PC-3 (cell line): ENCODE results near the gene SPOCD1. TPM values are rescaled to one million over a fixed set of nuclear protein-coding genes. Genes with fewer than 3 reads are reported as not detected.
A peak's percentile ranks its signal among the peaks of the same experiment; 100 is the strongest.

Source experiments
- ATAC-seq: fragments of 200-7000 bp; cut with Tn5 transposase; 2 replicates; pipeline ENCODE4 v1.9.1; 2020; ENCODE audit warnings: mild to moderate bottlenecking, moderate library complexity
- BruUV-seq: library from RNA; stranded (reverse); fragments of 400-500 nt; replicated peaks from 2 replicates; lab custom pipeline; 2021; lab: Mats Ljungman, UMichigan
- CTCF ChIA-PET: fragments of 300-600 bp; sonication (Branson Sonifier 250); formaldehyde crosslinking; loops from one replicate; lab custom pipeline; 2022; ENCODE audit warnings: antibody characterized with exemption; lab: Charles Lee
- POLR2A ChIA-PET: fragments of 300-600 bp; sonication (Branson Sonifier 250); formaldehyde crosslinking; loops from one replicate; lab custom pipeline; 2022; ENCODE audit warnings: antibody characterized with exemption; ENCODE audit not compliant: unreplicated experiment; lab: Charles Lee
- DNase-seq: peaks from one replicate; pipeline ENCODE4 v3.0.0-alpha.2; 2015
- H2AFZ ChIP-seq: fragments of 300-600 bp; sonication (generic); 2 replicates; pipeline ENCODE4 v1.6.0; 2016; ENCODE audit warnings: antibody characterized with exemption, low read length
- H3F3A ChIP-seq: fragments of 300-600 bp; sonication (generic); one replicate; pipeline ENCODE4 v1.6.0; 2017; ENCODE audit warnings: antibody characterized with exemption, low read length, control low read depth, mild to moderate bottlenecking; ENCODE audit not compliant: unreplicated experiment
- H3K27ac ChIP-seq: fragments of 300-600 bp; sonication (generic); 2 replicates; pipeline ENCODE4 v1.5.1; 2016; ENCODE audit warnings: mild to moderate bottlenecking, low read length
- H3K27me3 ChIP-seq: fragments of 300-600 bp; sonication (generic); 2 replicates; pipeline ENCODE4 v1.6.1; 2016; ENCODE audit warnings: low read length, mixed read lengths
- H3K36me3 ChIP-seq: fragments of 300-600 bp; sonication (generic); 2 replicates; pipeline ENCODE4 v1.6.1; 2016; ENCODE audit warnings: low read depth, mixed run types, low read length, mixed read lengths
- H3K4me1 ChIP-seq: fragments of 300-600 bp; sonication (generic); 2 replicates; pipeline ENCODE4 v1.5.1; 2016; ENCODE audit warnings: low read length; ENCODE audit not compliant: insufficient read depth
- H3K4me2 ChIP-seq: fragments of 300-600 bp; sonication (generic); 2 replicates; pipeline ENCODE4 v1.6.0; 2016; ENCODE audit warnings: low read length
- H3K4me3 ChIP-seq: fragments of 300-600 bp; sonication (generic); 2 replicates; pipeline ENCODE4 v1.5.1; 2016; ENCODE audit warnings: mild to moderate bottlenecking, low read length, mixed read lengths
- H3K79me2 ChIP-seq: fragments of 300-600 bp; sonication (generic); 2 replicates; pipeline ENCODE4 v1.6.1; 2017; ENCODE audit warnings: low read length, mixed read lengths
- H3K9ac ChIP-seq: fragments of 300-600 bp; sonication (generic); 2 replicates; pipeline ENCODE4 v1.6.0; 2016; ENCODE audit warnings: mild to moderate bottlenecking, low read length
- H3K9me2 ChIP-seq: fragments of 300-600 bp; sonication (generic); replicated peaks from 2 replicates; pipeline ENCODE4 v1.6.1; 2016; ENCODE audit warnings: mixed run types, low read length, mixed read lengths
- H3K9me3 ChIP-seq: fragments of 300-600 bp; sonication (generic); 2 replicates; pipeline ENCODE4 v1.6.1; 2016; ENCODE audit warnings: low read length, mixed read lengths
- H4K20me1 ChIP-seq: fragments of 300-600 bp; sonication (generic); 2 replicates; pipeline ENCODE4 v1.6.1; 2016; ENCODE audit warnings: low read length, mixed read lengths
- CTCF ChIP-seq: fragments of 300-600 bp; sonication (generic); conservative IDR thresholded peaks from 2 replicates; pipeline ENCODE4 v1.5.1; 2017; ENCODE audit warnings: antibody characterized with exemption, low read depth, mild to moderate bottlenecking, low read length
- EZH2 ChIP-seq: fragments of 300-600 bp; sonication (generic); IDR thresholded peaks from one replicate; pipeline ENCODE4 v1.6.1; 2017; ENCODE audit warnings: antibody characterized with exemption, mild to moderate bottlenecking, low read length; ENCODE audit not compliant: unreplicated experiment
- EZH2phosphoT487 ChIP-seq: fragments of 300-600 bp; sonication (generic); IDR thresholded peaks from 2 replicates; pipeline ENCODE4 v1.6.1; 2018; ENCODE audit warnings: mild to moderate bottlenecking, antibody characterized with exemption, low read length, borderline replicate concordance
- intact Hi-C: fragments of 100-400 bp; cut with micrococcal nuclease; formaldehyde crosslinking; loops from 2 replicates; pipeline ENCODE4 v1.9.0; 2023
- total RNA-seq: library from RNA; depleted of rRNA; stranded (reverse); fragments of >200 nt; gene quantifications from 2 replicates; pipeline ENCODE4 v1.2.3, GENCODE V29; 2014

The SPOCD1 gene
- total RNA-seq, 1 experiment from 2014 or later, result 5.4 TPM

DNA sequence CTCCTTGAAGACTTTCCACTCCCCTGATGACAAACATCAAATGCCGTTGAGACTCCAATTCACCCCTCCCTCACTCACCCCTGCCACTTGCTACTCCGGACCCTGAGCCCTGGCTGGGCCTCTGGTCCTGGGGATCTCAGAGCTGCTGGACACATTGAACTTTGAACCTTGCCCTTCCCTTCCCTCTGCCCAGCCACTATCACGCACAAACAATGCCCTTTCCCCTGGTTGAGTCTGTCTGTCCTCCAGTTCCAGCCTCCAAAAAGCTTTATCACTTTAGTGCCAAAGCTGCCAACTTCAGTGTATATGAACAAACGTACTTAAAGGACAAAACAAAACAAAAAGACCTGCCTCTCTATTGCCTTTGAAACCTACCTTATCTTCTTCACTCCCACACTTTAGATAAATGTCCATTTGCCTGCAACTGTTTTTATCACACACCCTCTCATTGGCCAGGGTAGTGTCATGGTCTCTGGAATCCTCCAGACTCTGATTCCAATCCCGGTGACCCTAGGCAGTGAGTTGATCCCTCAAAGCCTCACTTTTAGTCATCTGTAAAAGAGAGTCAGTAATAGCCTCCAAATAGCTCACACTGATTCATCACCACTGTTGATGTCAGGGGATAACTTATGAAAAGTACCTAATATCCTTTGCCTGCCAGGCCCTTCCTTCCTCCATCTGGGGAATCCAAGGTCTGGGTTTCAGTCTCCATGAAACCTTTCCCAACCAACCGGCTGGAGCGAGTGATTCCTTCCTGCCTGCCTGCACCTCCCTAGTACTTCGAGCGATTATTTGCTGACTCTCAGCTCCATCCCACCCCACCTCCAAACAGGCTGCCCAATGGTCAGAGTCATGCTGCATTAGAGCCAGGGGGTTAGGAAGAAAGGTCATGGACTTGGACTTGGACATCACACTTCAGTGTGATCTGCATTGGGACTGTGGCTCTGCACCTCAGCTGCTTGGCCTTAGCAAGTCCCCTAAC lies 15.9 kb upstream of the SPOCD1 start:
- no peaks in the 10 kb centered on the region for H3K4me1 ChIP-seq
- no TSS peak for BruUV-seq
- ATAC-seq, result no peak; the same call in 1 of the 2 replicates
- intact Hi-C loops, result no loop called here
- H3K27ac ChIP-seq, result no peak overlapping the region
- TF ChIP-seq EZH2 (no peak), CTCF (no peak), EZH2phosphoT487 (no peak)
- H3K79me2 ChIP-seq, result no peaks in the 10 kb centered on the region
- no peaks in the 10 kb centered on the region for H3K36me3 ChIP-seq
- no peak overlapping the region for H2AFZ ChIP-seq
- no peaks in the 10 kb centered on the region for H3F3A ChIP-seq
- DNase-seq, result peak; percentile 23
- H3K9me2 ChIP-seq, result no peaks in the 10 kb centered on the region
- H3K9me3 ChIP-seq, result no peaks in the 10 kb centered on the region
- no peak overlapping the region for H3K9ac ChIP-seq
- no peaks in the 10 kb centered on the region for H4K20me1 ChIP-seq
- H3K4me3 ChIP-seq, result no peak overlapping the region
- ChIA-PET CTCF (interaction anchor here (0.6 kb wide), 1 partner anchor 9 kb away, joined by 3 read pairs; no protein-coding TSS in a partner anchor), POLR2A (no interaction called here)
- no peak overlapping the region for H3K4me2 ChIP-seq
- H3K27me3 ChIP-seq, result no peaks in the 10 kb centered on the region

DNA sequence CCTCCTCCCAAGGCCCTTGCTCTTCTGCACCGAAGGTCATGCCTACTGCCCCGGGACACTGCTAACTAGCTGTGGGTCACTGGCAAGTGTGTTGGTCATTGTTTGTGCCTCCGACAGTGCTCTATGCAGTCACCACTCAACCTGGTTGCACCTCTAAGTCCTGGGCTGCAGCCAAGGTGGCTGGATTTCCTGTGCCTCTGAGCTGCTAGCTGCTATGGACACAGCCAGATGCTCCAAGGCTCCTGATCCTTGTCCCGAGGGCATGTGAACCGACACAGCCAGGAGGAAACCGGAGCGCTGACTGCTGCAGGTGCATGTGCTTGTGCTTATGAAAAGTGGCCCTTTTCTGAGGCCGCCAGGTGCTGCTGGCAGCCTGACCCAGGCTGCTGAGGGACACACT lies 14.7 kb upstream of the SPOCD1 start:
- Histone ChIP-seq H3K4me2 (no peak overlapping the region), H3K36me3 (no peaks in the 10 kb centered on the region), H4K20me1 (no peaks in the 10 kb centered on the region), H2AFZ (no peak overlapping the region), H3K27ac (no peak overlapping the region), H3K4me1 (no peaks in the 10 kb centered on the region), H3K9ac (no peak overlapping the region), H3K9me3 (no peaks in the 10 kb centered on the region), H3K9me2 (no peaks in the 10 kb centered on the region), H3K79me2 (no peaks in the 10 kb centered on the region), H3F3A (no peaks in the 10 kb centered on the region), H3K4me3 (no peak overlapping the region), H3K27me3 (no peaks in the 10 kb centered on the region)
- TF ChIP-seq CTCF (no peak), EZH2phosphoT487 (no peak), EZH2 (no peak)
- no peak for ATAC-seq
- CTCF ChIA-PET, result no interaction called here
- DNase-seq, result no peak
- POLR2A ChIA-PET, result no interaction called here
- BruUV-seq, result no TSS peak
- intact Hi-C loops, result no loop called here

GRCh38 chr1:31830065-31830464 lies 14.2 kb upstream of the SPOCD1 start:
- CTCF ChIA-PET, result no interaction called here
- H3K9me2 ChIP-seq, result no peaks in the 10 kb centered on the region
- no peaks in the 10 kb centered on the region for H3K9me3 ChIP-seq

More at GRCh38 chr1:31830065-31830464, 14.2 kb upstream of the SPOCD1 start:
- Histone ChIP-seq H3K36me3 (no peaks in the 10 kb centered on the region), H3K9ac (no peak overlapping the region), H2AFZ (no peak overlapping the region), H3K79me2 (no peaks in the 10 kb centered on the region), H3K4me2 (no peak overlapping the region), H3K4me3 (no peak overlapping the region), H4K20me1 (no peaks in the 10 kb centered on the region), H3K4me1 (no peaks in the 10 kb centered on the region), H3K27me3 (no peaks in the 10 kb centered on the region), H3F3A (no peaks in the 10 kb centered on the region), H3K27ac (no peak overlapping the region)
- POLR2A ChIA-PET, result no interaction called here
- BruUV-seq, result no TSS peak
- intact Hi-C loops, result no loop called here
- TF ChIP-seq CTCF (no peak), EZH2 (no peak), EZH2phosphoT487 (no peak)
- no peak for ATAC-seq
- no peak for DNase-seq
